Measurements from ENCODE around the gene IGLL5.

IGLL5 gene

GRCh38 chr22:22929381-22930221 lies 42.0 kb downstream of the IGLL5 start:
- DNase-seq, result no peak

GRCh38 chr22:22930222-22930497 lies 42.5 kb downstream of the IGLL5 start:
- DNase-seq, result no peak

GRCh38 chr22:22930571-22931556 lies 43.2 kb downstream of the IGLL5 start:
- no peak for DNase-seq

GRCh38 chr22:22931557-22932270 lies 44.1 kb downstream of the IGLL5 start:
- no peak for DNase-seq

GRCh38 chr22:22932512-22932941 lies 44.9 kb downstream of the IGLL5 start:
- no peak for DNase-seq

GRCh38 chr22:22933100-22933806 lies 45.6 kb downstream of the IGLL5 start:
- DNase-seq, result no peak

GRCh38 chr22:22933807-22934542 lies 46.4 kb downstream of the IGLL5 start:
- no peak for DNase-seq

- no peak for DNase-seq
Measured at GRCh38 chr22:22934543-22935055, 47.0 kb downstream of the IGLL5 start.

GRCh38 chr22:22935056-22935545 lies 47.5 kb downstream of the IGLL5 start:
- DNase-seq, result no peak

GRCh38 chr22:22935546-22936157 lies 48.0 kb downstream of the IGLL5 start:
- no peak for DNase-seq

GRCh38 chr22:22936180-22936914 lies 48.7 kb downstream of the IGLL5 start:
- DNase-seq, result no peak

- no peak for DNase-seq
Measured at GRCh38 chr22:22936915-22937656, 49.5 kb downstream of the IGLL5 start.

- no peak for DNase-seq
Measured at GRCh38 chr22:22937894-22938480, 50.4 kb downstream of the IGLL5 start.

- DNase-seq, result no peak
Measured at GRCh38 chr22:22938672-22939587, 51.3 kb downstream of the IGLL5 start.

GRCh38 chr22:22939588-22940368 lies 52.2 kb downstream of the IGLL5 start:
- DNase-seq, result no peak

- DNase-seq, result peak; percentile 10
Measured at GRCh38 chr22:22940961-22941605, 53.5 kb downstream of the IGLL5 start.
